OCI-LY3 (cell line): ENCODE measurements around the gene BLID.

Source experiments
- H2AFZ ChIP-seq: fragments of 200-600, 300-600 bp; shearing (Covaris generic); 2 replicates; pipeline ENCODE4 v1.6.0; 2014; ENCODE audit warnings: antibody characterized with exemption, low read depth, low read length
- H3K27ac ChIP-seq: fragments of 200-600, 300-600 bp; sonication (generic); 2 replicates; pipeline ENCODE4 v1.5.1; 2014; ENCODE audit warnings: mild to moderate bottlenecking, low read length, moderate library complexity, mixed read lengths
- H3K27me3 ChIP-seq: fragments of 200-600, 300-600 bp; sonication (generic); 2 replicates; pipeline ENCODE4 v1.6.1; 2014; ENCODE audit warnings: low read depth, low read length, mixed read lengths
- H3K36me3 ChIP-seq: fragments of 200-600, 300-600 bp; sonication (generic); replicated peaks from 2 replicates; pipeline ENCODE3; 2014; ENCODE audit warnings: low read depth, low read length, mixed read lengths
- H3K4me1 ChIP-seq: fragments of 300-600, 200-600 bp; sonication (generic); 2 replicates; pipeline ENCODE4 v1.6.1; 2014; ENCODE audit warnings: low read length, mixed read lengths
- H3K4me2 ChIP-seq: fragments of 200-600, 300-600 bp; sonication (generic); 2 replicates; pipeline ENCODE4 v1.6.1; 2014; ENCODE audit warnings: low read length, mixed read lengths
- H3K4me3 ChIP-seq: fragments of 300-600, 200-600 bp; sonication (generic); 2 replicates; pipeline ENCODE4 v1.5.1; 2014; ENCODE audit warnings: antibody characterized with exemption, mild to moderate bottlenecking, low read length, moderate library complexity
- H3K79me2 ChIP-seq: fragments of 300-600, 200-600 bp; shearing (Covaris generic); 2 replicates; pipeline ENCODE4 v1.6.1; 2014; ENCODE audit warnings: mild to moderate bottlenecking, low read length, mixed read lengths
- H3K9ac ChIP-seq: fragments of 300-600, 200-600 bp; shearing (Covaris generic); 2 replicates; pipeline ENCODE4 v1.6.0; 2014; ENCODE audit warnings: mild to moderate bottlenecking, low read length, moderate library complexity
- H3K9me3 ChIP-seq: fragments of 200-600, 300-600 bp; shearing (Covaris generic); 2 replicates; pipeline ENCODE4 v1.6.1; 2014; ENCODE audit warnings: low read length, mixed read lengths; ENCODE audit not compliant: insufficient read depth
- H4K20me1 ChIP-seq: fragments of 200-600, 300-600 bp; sonication (generic); 2 replicates; pipeline ENCODE4 v1.6.1; 2016; ENCODE audit warnings: low read length, mixed read lengths; ENCODE audit not compliant: insufficient read depth
- EZH2phosphoT487 ChIP-seq: fragments of 200-600 bp; shearing (Covaris generic); IDR thresholded peaks from 2 replicates; pipeline ENCODE4 v1.6.1; 2018; ENCODE audit warnings: antibody characterized with exemption, mixed run types, low read depth
- TF ChIP-seq, protein P1 (sequence below): fragments of 200-600, 300-600 bp; sonication (generic); IDR thresholded peaks from 2 replicates; pipeline ENCODE4 v1.5.1; 2014; ENCODE audit warnings: antibody characterized with exemption, low read length, low read depth

Gene BLID

DNA sequence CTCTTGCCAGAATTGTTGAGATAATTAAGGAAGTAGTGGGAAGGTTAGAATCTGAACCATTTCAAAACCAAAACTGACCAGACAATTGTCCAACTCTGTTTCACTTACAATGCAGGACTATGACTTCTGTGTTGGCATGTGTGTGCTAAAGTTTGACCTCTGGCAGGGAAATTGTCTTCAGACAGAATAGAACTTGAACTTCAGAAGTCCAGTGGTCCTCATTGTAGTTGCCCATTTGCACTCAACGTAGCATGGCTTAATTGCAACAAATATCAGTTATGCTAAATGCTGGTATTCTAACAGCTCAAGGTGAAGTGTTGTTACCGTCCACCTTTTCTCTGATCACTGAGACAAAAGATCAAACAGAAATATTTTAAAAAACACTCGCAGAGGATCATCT, 47.2 kb downstream of the BLID start:
- Histone ChIP-seq H3K36me3 (no peaks in the 10 kb centered on the region), H3K9ac (no peak overlapping the region), H3K4me2 (no peak overlapping the region), H3K4me3 (no peak overlapping the region), H2AFZ (no peak overlapping the region), H3K27ac (no peak overlapping the region), H3K27me3 (peaks cover 17% of the 10 kb centered on the region), H3K4me1 (no peaks in the 10 kb centered on the region), H3K9me3 (no peaks in the 10 kb centered on the region), H4K20me1 (no peaks in the 10 kb centered on the region), H3K79me2 (no peaks in the 10 kb centered on the region)
- TF ChIP-seq, protein P1, sequence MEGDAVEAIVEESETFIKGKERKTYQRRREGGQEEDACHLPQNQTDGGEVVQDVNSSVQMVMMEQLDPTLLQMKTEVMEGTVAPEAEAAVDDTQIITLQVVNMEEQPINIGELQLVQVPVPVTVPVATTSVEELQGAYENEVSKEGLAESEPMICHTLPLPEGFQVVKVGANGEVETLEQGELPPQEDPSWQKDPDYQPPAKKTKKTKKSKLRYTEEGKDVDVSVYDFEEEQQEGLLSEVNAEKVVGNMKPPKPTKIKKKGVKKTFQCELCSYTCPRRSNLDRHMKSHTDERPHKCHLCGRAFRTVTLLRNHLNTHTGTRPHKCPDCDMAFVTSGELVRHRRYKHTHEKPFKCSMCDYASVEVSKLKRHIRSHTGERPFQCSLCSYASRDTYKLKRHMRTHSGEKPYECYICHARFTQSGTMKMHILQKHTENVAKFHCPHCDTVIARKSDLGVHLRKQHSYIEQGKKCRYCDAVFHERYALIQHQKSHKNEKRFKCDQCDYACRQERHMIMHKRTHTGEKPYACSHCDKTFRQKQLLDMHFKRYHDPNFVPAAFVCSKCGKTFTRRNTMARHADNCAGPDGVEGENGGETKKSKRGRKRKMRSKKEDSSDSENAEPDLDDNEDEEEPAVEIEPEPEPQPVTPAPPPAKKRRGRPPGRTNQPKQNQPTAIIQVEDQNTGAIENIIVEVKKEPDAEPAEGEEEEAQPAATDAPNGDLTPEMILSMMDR: no peak
- TF ChIP-seq EZH2phosphoT487: no peak

DNA sequence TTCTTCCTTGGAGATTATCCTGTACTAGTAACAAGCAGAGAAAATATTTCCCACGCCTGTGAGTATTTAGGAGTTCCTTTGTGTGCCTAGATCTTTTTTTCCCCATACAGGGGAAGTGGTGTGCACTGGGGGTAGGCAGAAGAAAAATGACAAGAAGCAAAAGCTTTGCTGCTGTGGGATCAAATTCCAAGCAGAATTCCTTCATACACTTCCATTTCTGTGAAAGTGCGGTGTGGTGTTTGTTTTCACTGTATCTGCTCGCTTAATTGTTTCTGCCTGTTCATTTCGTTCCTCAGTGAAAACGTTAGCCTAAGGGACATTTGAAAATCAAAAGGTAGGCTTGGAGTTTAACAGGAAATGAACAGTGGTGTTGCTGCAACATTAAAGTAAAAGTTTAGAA, 47.9 kb downstream of the BLID start:
- Histone ChIP-seq H3K36me3 (no peaks in the 10 kb centered on the region), H3K27me3 (peaks cover 17% of the 10 kb centered on the region), H2AFZ (no peak overlapping the region), H3K9ac (no peak overlapping the region), H4K20me1 (no peaks in the 10 kb centered on the region), H3K79me2 (no peaks in the 10 kb centered on the region), H3K4me3 (no peak overlapping the region), H3K27ac (no peak overlapping the region), H3K9me3 (no peaks in the 10 kb centered on the region), H3K4me2 (no peak overlapping the region), H3K4me1 (no peaks in the 10 kb centered on the region)
- TF ChIP-seq EZH2phosphoT487: no peak
- TF ChIP-seq, protein P1: no peak
